GM18508 (cell line): ENCODE results near the gene RBM14.
"Not testable (repeated sequence)": the region's sequence is repeated elsewhere in the genome, so short reads cannot be mapped to it uniquely, and the experiment has no call there.

Experiments used
- ATAC-seq: cut with Tn5 transposase; IDR thresholded peaks from one replicate; pipeline ENCODE4 v1.9.1; 2021; ENCODE audit warnings: moderate number of reproducible peaks; ENCODE audit not compliant: insufficient read depth, unreplicated experiment

RBM14 gene

DNA sequence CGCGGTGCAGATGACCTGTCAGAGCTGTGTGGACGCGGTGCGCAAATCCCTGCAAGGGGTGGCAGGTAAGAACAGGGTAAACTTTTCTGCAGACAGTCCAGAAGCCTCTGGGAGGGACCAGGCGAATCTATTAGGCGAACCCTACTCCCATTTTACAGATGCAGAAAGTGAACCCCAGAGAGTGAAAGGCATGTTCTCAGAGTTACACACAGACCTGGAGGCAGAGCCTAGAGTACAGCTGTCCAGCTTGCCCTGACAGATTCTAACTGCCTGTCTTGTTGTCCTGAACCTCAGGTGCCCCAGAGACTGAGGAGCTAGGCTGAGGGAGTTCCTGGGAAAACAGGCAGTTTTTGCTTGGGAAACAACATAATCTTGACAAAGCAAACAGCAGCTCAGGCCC, 22.8 kb upstream of the RBM14 start:
- ATAC-seq: no peak

DNA sequence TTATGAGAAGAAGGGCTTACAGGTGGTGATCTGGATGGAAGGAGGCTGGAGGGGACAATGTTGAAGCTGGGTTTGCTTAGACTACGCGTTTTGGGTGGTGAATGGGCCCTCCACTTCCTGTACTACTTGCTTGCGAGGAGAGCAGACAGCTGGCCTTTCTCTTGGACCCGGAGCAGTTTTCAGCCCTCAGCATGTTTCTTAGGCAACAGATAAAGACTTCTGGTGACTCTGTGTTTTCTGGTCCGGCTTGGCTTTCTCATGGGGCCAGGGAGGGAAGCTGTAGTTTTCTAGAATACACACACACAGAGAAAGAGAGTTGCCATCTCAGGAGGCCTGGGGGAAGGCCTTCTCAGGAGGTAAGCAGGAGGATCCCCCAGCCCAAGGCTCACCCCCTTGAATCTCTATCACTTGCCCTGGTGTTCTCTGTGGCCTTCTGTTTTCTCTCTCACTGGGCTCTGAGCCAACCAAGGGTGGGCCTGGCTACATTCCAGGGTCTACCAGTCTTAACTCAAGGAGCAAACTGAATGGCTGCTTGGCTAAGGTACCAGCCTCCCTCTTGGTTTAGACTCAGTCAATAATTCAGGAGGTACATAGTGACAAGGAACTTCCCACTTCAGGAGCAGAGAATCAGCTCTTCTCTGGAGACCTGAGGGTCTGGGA, 21.1 kb upstream of the RBM14 start:
- ATAC-seq: no peak

DNA sequence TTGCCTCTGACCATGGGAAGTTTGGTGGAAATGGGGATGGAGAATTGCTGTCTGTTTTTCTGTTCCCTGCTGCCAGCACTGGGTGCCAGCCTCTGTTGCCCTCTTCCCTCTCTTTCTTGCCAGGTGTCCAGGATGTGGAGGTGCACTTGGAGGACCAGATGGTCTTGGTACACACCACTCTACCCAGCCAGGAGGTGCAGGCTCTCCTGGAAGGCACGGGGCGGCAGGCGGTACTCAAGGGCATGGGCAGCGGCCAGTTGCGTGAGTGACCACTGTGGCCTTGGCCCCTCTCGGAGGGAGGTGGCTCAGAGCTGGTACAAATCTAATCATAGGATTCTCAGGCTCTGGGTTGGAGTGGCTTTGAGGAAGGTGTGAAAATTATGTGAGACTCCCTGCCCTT, 17.4 kb upstream of the RBM14 start:
- no peak for ATAC-seq

DNA sequence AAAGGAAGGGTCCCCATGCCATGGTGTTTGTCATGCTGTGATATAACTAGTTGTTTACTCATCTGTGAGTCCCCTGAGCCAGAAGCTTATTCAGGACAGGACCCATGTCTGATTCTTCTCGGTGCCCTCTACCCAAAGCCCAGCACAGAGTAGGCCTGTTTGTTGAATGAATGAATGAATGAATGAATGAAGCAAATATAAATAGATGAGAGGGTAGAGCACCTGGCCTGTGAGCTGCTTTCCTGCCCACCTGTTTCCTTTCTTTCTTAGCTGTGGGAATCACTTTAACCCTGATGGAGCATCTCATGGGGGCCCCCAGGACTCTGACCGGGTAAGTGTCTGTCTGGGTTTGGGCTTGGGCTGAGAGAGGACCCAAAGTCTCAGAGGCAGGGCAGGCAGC, 16.2 kb upstream of the RBM14 start:
- ATAC-seq: no peak

DNA sequence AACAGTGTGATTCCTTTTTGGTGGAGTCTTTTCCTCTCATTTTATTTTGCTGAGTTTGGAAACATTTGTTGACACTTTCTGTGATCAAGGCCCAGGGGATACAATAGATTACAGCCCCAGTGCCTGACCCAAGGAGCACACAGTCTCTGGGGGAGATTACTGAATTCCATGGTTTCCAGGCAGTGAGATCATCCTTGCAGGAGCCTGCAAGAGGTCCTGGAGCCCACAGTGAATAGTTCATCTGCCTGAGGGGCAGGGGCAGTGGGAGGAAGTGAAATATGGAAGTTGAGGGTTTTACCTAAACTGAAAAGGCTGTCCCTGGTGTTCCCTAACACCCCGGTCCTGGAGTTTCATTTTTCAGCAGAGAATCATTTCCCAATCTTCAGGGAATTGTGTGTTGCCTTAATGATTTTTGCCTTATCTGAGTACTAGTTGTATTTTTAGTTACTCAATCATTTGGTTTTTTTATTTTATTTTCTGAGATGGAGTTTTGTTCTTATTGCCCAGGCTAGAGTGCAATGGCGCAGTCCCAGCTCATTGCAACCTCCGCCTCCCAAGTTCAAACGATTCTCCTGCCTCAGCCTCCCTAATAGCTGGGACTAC, 15.7 kb upstream of the RBM14 start:
- ATAC-seq: no peak

DNA sequence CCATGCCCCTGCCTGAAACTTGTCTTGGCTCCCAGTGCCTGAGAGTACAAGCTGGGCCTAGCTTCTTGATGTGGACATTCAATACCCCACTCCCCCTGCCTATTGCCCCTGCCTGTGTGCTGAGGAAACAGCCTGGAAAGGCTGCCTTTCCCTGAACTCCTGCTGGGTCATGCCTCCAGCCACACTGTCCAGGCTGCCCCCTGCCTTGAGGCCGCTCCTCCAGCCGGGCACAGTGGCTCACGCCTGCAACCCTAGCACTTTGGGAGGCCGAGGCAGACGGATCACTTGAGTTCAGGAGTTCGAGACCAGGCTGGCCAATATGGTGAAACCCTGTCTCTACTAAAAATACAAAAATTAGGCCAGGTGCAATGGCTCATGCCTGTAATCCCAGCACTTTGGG, 13.4 kb upstream of the RBM14 start:
- no peak for ATAC-seq

DNA sequence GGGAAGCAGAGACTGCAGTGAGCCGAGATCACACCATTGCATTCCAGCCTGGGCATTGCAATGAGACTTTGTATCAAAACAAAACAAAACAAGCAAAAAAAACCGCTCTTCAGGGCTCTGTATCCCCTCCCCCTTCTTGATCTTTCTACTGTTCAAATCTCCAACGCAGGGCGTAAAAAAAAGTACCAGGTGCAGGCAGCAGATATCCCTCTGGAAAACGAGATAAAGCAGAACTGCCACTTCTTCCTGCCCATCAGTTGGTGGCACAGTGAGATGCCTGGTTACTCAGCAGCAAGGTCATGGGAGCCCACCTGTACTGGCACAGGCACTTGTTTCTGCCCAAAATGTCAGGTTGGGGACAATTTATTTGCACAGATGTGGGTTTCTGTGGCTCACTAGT, 12.3 kb upstream of the RBM14 start:
- no peak for ATAC-seq

DNA sequence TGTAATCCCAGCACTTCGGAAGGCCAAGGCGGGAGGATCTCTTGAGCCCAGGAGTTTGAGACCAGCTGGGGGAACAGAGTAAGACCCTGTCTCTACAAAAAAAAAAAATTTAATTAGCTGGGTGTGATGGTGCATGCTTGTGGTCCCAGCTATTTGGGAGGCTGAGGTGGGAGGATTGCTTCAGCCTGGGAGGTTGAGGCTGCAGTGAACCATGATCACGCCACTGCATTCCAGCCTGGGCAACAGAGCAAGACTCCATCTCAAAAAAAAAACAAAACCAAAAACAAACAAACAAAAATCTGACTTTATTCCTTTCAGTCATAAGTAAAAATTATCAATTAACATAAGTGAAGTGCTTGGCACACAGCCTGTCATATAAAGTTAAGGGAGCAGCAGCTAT, 9.8 kb upstream of the RBM14 start:
- ATAC-seq: not testable (repeated sequence)

DNA sequence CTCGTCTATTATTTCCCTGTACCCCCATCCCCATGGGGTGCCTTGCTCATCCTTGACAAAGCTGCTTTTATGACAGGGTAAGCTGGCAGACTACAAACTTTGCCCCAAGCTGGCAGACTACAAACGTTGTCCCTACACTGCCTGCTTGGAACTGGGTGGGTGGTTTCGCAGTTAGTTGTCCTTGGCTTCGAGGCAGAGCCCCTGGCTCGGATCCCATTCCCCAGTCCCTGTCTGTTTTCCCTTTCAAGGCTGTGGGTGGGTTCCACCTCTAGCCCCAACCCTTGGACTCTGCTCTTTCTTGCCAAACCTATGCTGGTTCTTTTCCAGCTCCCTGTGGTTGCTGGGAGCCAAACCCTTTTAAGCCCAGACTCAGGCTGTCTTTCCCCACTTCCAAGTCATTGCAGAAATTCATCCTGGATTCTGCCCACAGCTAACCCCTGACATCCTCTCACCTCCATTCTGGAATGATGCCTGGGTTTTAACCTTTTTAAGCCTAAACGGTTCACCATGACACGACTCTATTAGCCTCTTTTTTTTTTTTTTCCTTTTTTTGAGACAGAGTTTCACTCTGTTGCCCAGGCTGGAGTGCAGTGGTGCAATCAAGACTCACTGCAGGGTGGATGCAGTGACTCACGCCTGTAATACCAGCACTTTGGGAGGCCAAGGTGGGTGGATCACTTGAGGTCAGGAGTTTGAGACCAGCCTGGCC, 9.2 kb upstream of the RBM14 start:
- ATAC-seq: no peak

DNA sequence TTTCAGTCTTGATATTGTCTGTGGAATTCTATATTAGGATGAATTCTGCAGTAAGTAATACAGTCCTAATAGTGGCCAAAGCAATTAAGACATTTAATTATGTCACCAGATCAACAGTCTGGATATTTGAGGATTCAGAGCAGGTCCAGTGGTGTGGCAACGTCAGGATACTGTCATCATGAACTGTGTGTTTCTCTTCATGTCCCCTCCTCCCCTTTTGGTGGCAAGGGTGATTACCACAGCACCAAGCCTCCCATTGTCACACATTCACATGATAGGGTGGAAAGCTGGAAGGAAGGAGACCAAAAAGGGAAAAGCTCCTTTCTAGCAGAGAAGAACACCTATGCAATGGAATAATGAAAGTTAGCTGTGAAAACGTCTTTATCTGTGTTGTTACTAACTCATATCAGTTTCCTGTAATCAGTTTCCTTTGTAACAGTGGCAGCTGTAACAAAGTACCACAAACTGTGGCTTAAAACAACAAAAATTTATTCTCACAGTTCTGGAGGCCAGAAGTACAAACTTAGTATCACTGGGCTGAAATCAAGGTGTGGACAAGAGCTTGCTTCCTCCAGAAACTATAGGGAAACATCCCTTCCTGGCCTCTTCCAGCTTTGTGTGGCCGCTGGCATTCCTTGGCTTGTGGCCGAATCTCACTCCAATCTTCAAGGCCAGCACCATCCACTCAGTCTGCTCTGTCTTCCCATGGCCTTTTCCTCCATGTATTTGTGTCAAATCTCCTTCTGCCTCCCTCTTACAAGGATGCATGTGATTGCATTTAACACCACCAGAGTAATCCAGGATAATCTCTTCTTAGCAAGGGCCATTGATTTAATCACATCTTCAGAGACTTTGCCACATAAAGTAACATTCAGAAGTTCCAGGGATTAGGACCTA, 6.5 kb upstream of the RBM14 start:
- ATAC-seq: no peak

DNA sequence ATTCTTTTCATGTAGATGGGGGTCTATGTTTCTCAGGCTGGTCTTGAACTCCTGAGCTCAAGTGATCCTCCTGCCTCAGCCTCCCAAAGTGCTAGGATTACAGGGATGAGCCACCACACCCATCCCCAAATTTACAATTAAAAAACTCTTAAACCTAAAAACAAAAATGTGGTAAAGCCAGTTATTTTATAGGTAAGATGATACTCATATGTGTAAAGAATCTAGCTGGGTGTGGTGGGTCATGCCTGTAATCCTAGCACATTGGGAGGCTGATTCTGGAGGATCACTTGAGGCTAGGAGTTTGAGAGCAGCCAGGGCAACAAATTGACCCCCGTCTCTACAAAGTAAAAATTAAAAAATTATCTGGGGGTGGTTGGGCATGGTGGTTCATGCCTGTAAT, 4.0 kb upstream of the RBM14 start:
- no peak for ATAC-seq

DNA sequence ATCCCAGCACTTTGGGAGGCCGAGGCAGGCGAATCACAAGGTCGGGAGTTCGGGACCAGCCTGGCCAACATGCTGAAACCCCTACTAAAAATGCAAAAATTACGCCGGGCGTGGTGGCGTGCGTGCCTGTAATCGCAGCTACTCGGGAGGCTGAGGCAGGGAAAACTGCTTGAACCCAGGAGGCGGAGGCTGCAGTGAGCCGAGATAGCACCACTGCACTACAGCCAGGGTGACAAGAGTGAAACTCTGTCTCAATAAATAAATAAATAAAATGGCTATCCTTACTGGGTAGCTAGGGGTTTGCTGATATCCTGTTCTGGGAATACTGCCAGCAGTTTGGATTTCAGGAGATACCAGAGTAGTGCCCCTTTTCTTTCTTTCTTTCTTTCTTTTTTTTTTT, 2.4 kb upstream of the RBM14 start:
- ATAC-seq: no peak

DNA sequence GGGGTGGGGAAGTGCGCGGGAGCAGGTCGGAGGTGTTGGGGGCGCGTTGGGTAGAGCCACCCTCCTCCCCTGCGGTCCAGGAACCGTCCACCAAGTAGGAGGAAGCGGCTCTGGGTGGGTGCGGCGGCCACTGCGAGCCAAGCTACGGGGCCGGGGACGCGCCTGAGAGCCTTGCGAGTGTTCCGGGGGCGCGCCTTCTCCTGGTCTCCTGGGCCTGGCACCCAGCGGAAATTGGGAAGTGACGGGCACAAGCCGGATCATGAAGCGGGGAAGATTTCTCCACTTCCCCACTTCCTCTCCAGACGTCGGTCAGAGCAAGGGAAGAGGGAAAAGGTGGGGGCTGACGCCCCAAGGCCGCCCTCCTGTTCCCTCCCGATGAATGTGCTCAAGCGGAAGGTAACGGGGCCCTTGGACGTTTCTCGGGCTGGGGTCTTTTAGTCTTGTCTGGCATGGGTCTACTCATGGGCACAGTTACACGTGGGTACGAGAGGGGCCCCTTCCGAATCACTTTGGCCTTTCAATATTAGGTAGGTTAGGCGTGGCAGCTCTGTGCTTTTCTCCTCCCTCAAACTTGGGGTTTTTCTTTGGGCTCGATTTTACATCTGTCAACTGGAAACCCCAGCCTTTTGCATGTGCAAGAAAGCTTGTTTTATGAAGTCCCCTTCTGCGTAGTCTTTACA, 865 bp downstream of the RBM14 start:
- no peak for ATAC-seq

DNA sequence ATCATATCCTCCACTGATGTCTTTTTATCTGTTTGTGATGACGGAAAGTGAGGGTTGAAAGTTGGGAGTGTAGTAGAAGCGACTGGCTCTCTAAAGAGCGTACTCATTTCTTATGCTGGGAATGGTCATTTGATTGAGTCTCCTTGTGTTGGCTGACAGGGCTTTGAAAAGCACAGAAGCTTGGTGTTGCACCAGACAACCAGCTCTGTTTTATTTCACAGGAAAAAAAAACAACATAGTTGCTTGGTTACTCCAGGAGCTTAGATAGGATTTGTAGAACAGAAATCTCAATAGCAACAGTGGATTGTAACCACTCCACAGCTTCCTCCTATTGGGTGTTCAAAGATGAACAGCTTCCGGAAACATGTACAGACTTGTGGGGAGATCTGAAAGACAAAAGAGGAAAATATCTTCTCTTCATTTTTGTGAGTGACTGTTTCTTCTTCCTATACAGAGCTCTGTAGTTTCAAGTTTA, 2.7 kb downstream of the RBM14 start:
- ATAC-seq: no peak

DNA sequence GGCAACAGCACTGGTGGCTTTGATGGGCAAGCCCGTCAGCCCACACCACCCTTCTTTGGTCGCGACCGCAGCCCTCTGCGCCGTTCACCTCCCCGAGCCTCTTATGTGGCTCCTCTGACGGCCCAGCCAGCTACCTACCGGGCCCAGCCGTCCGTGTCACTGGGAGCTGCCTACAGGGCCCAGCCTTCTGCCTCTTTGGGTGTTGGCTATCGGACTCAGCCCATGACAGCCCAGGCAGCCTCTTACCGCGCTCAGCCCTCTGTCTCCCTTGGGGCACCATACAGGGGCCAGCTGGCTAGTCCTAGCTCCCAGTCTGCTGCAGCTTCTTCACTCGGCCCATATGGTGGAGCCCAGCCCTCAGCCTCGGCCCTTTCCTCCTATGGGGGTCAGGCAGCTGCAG, 8.0 kb downstream of the RBM14 start:
- ATAC-seq: no peak

DNA sequence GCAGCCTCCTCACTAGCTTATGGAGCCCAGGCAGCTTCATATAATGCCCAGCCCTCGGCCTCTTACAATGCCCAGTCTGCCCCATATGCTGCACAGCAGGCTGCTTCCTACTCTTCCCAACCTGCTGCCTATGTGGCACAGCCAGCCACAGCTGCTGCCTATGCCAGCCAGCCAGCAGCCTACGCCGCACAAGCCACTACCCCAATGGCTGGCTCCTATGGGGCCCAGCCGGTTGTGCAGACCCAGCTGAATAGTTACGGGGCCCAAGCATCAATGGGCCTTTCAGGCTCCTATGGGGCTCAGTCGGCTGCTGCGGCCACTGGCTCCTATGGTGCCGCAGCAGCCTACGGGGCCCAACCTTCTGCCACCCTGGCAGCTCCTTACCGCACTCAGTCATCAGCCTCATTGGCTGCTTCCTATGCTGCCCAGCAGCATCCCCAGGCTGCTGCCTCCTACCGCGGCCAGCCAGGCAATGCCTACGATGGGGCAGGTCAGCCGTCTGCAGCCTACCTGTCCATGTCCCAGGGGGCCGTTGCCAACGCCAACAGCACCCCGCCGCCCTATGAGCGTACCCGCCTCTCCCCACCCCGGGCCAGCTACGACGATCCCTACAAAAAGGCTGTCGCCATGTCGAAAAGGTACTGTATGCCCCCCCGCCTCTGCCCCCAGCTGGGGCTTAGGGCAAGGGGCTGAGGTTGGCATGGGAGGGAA, 8.8 kb downstream of the RBM14 start:
- no peak for ATAC-seq

DNA sequence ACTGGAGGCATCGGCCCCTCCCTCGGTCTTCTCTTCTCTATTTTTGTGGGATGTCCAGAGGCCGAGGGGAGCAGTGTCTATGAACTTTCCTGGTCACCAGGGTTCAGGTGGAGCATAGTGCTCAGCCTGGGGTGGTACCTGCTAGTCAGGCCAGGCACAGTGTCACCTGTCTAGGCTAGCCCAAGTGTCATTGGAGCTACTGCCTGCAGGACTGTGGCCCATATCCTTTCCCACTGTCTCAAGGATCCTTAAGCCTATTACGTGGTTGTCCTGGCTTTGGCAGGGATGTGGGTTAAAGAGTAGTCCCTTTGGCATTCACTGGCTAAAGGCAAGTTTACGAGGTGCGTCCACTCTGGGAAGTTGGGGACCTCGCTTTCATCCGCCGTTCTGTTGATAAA, 9.3 kb downstream of the RBM14 start:
- no peak for ATAC-seq

DNA sequence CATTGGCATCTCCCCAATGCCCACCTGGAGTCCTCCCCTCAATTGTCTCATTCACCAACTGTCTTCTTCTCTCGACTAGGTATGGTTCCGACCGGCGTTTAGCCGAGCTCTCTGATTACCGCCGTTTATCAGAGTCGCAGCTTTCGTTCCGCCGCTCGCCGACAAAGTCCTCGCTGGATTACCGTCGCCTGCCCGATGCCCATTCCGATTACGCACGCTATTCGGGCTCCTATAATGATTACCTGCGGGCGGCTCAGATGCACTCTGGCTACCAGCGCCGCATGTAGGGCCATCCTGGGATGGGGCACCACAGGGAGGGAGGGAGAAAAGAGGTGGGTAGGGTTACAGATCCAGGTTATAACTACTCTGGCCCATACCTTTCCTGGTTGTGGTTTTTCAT, 10.0 kb downstream of the RBM14 start:
- ATAC-seq: no peak

DNA sequence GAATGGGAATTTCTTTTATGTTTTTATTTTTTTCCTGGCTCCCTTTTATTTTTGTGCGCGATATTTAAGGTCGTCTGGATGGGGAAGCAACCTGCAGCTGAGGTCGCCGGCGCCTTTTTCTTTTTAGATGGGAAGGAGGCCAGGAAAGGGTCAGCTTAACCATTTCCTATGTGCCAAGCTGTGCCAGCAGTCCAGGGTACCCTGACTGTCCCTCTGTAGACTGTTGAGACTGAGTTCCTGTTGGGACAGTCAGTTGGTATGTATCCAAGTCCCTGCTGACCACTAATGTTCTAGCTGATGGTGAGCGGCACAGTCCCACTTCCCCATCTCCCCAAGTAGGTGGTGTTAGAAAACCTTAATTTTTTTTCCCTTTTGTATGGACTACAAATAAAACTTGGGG, 10.5 kb downstream of the RBM14 start:
- no peak for ATAC-seq
